SK-MEL-5 (cell line): ENCODE measurements around the gene PTPN14. TPM values are rescaled to one million over a fixed set of nuclear protein-coding genes. Genes with fewer than 3 reads are reported as not detected.
"Not testable (repeated sequence)": the region's sequence is repeated elsewhere in the genome, so short reads cannot be mapped to it uniquely, and the experiment has no call there.

Source experiments
- DNase-seq: peaks from one replicate; pipeline ENCODE4 v3.0.0-alpha.2; 2016; ENCODE audit warnings: low read depth, low spot score
- in situ Hi-C: cut with HindIII; loops from 2 replicates; pipeline ENCODE4 v1.10.0; 2016; ENCODE audit warnings: low sequenced_read_pairs, high pct_unique_total_duplicates, low pct_unique_long_range_greater_than_20kb
- total RNA-seq: library from RNA; depleted of rRNA; stranded (reverse); fragments of >200 nt; shearing (Covaris generic); gene quantifications from 2 replicates; pipeline ENCODE4 v1.2.3, GENCODE V29; 2014

Gene PTPN14
- total RNA-seq, 1 experiment from 2014 or later: 5.4 TPM

GRCh38 chr1:214415131-214415530 lies 136.3 kb downstream of the PTPN14 start:
- DNase-seq: no peak
- in situ Hi-C loops: no loop called here

DNA sequence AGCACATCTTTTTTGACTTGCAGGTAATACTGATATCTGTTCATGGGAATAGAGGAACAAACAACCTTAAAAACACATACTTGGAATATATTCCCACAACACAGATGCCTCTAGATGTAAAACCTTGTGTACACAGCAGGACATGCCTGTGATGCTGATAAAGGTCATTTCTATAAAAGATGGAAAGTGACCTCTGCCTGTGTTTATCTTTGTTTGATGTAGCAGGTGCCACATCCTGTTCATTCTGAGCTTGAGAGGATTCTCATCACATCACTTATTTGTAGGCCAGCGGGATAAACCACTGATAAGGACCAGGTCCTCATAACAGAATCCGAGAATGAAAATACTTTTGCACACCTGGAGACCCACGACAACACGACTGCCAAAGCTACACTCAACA lies 136.7 kb downstream of the PTPN14 start:
- no peak for DNase-seq
- in situ Hi-C loops: no loop called here

DNA sequence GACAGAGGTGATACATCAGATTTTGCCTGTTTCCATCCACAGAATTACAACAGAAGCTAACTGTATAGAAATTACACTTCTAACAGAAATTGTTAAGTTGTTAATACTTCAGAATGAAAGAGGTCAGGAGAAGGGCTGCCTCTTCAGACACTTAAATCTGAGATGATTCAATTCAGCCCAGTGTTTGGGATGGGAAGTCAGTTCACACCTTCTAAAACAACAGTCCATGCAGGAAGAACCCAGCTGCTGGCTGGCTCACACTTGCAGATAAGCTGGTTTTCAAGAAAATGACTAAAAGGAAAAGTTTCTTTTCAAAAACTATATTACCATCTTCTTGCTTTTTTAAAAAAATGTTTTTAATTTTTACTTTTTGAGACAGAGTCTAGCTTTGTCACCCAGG lies 138.1 kb downstream of the PTPN14 start:
- DNase-seq: no peak
- in situ Hi-C loops: no loop called here

GRCh38 chr1:214404571-214405213 lies 146.7 kb downstream of the PTPN14 start:
- DNase-seq: no peak

GRCh38 chr1:214404154-214404553 lies 147.2 kb downstream of the PTPN14 start:
- no peak for DNase-seq

More at GRCh38 chr1:214404571-214405213, 146.7 kb downstream of the PTPN14 start:
- in situ Hi-C loops: no loop called here

DNA sequence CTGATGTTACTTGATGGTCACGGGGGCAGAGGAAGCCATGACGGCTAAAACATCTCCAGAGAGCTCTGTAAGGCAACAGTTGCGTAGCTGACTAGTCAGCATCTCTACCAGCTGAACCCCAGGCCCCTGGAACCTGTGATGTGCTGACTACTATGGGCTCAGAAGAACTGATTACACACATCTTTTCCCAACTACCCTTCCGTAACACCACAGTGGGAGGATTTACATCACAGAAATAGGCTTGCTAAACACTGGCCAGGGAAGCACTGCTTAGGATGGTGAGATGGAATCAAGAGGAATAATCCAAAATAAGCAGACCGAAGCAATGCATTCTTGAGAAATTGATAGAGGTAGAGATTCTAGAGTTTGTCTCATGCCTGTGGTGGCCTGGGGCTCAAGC lies 148.0 kb downstream of the PTPN14 start:
- in situ Hi-C loops: no loop called here
- DNase-seq: no peak

More at GRCh38 chr1:214404154-214404553, 147.2 kb downstream of the PTPN14 start:
- in situ Hi-C loops: no loop called here

DNA sequence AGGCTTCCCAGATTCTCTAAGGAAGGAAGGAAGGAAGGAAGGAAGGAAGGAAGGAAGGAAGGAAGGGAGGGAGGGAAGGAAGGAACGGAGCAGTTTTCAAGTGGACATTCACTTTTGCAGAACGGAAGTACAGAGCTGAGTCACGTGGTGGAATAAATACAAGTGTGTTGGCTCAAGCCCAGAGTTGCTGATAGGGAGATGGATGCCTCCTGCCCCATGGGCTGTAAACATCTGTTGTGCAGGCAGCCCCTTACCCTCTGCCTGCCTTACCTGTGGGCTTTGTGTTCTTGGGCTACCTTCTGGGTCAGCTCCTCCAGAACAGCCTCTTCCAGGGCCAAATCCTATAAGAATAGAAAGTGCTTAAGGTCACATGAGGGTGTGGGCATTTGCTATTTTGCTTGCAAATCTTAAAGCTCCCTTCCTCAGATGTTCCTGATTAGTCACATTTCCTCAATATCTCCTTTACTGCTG lies 148.8 kb downstream of the PTPN14 start:
- in situ Hi-C loops: no loop called here
- DNase-seq: no peak

DNA sequence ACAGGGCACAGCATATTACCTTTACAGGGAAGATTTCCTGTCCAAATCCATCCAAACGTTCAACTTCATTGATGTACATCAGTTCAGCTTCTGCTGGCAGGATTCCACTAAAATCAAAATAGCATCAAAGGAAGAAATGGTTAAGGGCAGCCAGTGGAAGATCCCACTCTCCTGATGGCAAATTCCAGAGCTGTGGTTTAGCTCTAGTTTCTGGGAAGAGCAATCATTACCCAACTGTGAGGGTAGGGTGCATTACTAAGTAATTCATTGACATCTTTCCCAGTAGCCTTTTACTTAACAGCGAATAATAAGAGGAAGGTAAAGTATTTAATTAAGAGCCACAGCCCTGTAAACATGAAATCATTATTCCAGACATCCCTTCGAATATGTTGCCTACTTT lies 149.7 kb downstream of the PTPN14 start:
- in situ Hi-C loops: no loop called here
- DNase-seq: no peak

DNA sequence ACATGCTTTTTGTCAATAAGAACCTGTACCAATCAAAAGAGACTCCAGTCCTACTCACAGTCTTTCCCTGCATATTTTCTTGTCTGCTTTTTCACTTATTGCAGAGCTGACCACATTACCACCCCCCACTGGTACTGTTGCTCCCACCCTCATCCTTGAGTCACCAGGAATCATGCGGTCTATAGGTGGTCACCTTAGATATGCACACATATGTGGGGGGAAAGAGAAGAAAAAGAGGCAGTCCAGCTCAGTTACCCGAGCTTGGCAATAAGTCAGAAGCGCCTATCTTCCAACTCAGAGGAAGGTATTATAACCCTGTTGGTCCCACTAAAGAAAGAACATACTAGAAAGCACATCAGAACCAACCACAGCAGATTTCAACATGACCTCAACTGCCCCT lies 151.3 kb downstream of the PTPN14 start:
- no peak for DNase-seq
- in situ Hi-C loops: no loop called here

- no peak for DNase-seq
- in situ Hi-C loops: no loop called here
Measured at GRCh38 chr1:214398490-214398889, 152.9 kb downstream of the PTPN14 start.

DNA sequence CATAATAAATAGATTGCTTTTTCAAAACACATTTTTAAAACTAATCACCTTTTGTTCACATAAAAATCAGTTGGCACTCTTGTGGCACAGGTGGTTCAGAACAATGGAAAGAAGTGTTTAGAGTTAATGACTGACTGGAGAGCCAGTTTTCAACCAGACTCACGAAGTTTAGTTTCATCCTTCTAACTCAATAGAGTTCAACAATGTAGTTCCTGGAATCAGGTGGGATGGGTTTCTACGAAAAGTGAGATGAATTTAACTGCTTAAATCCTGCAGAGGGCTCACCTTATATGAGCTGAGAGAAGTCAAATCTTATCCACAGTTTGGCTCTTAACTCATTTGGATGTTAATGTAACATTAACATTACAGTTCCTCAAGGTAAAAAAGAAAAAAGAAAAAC lies 153.9 kb downstream of the PTPN14 start:
- DNase-seq: no peak
- in situ Hi-C loops: no loop called here

DNA sequence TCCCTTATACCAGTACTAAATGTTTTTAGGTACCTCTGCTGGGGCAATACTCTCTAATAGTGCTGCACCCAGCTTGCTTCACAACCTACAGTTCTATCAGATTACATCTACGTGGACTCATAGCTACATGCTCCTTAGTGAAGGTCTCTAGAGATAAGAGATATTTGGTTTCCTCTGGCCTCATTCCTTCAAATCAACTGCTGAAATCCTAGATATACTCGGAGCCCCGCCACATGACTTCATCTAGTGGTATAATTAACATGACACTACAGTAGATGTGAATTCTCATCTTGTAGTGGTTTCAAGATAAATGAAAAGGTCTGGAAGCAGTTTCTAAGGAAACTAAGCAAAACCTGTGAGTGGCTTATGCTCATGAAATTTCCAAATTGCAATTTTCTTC lies 155.1 kb downstream of the PTPN14 start:
- in situ Hi-C loops: no loop called here

DNA sequence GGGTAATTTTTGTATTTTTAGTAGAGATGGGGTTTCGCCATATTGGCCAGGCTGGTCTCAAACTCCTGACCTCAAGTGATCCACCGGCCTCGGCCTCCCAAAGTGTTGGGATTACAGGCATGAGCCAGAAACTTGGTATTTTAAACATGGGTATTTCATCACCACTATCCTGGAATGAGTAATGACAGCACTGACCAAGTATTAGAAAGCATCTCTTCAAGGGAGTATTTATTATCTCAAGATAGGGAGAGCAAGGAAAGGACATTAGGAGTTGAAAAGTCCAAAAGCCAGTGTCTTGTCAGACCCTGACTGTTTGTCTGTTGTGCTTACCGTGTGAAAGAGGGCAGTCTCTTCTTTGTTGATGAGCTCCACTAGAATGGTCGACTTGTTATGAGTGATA lies 156.8 kb downstream of the PTPN14 start:
- DNase-seq: not testable (repeated sequence)

More for the DNA sequence above, 155.1 kb downstream of the PTPN14 start:
- DNase-seq: no peak

GRCh38 chr1:214393086-214393485 lies 158.3 kb downstream of the PTPN14 start:
- in situ Hi-C loops: no loop called here
- DNase-seq: no peak

More for the DNA sequence above, 156.8 kb downstream of the PTPN14 start:
- in situ Hi-C loops: not testable (repeated sequence)

DNA sequence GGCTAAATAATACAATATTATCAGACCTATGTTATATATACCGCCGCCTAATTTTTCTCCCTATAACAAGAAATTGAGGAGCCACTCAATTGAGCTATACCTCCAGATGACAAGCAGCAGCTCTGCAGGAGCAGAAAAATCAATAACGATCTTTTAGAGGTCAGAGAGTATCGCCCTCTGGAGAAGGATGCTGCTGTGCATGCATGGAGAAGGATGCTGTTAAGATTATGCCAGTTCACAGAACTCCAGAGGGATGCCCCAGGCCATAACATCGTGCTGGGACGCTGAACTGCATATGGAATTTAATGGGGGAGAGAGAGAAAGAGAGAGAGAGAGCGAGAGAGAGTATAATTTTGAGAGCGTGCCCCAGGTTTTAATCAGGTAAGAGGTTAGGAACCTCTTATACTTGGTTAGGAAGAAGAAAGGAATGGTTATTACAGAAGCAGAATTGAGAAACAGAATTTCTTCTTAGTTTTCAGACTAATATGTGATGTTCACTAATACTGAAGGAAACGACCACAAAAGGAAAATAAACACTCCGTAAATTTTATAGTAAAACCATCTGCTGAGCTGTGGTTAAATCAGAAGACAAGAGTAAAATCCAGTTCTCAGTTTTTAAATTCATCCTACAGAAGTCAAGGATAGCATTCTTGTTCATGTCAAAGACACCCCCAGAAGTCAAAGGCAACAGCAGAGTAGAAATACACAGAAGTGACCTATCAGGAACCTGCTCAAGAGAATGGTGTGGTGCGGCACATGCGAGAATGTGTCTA lies 159.3 kb downstream of the PTPN14 start:
- DNase-seq: no peak
- in situ Hi-C loops: no loop called here

- in situ Hi-C loops: no loop called here
- DNase-seq: no peak
Measured at GRCh38 chr1:214389734-214390133, 161.7 kb downstream of the PTPN14 start.

DNA sequence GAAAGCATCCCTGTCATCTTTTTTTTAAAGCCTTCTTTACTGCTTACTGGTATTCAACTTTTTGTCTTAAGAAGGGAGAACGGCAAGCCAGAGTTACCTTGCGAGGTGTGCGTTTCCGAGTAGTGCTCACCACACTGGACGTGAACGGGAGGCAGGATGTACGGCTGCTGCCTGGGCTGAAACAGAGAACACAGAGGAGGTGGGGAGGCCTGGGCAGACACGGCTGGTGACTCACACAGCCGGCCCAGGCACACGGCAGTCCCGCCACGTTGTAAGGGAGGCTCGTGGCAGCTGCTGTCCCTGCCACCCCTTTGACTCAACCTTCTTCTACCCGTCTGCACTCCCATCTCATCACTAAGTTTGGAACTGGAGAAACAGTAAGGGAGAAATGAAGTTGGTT lies 164.7 kb downstream of the PTPN14 start:
- DNase-seq: no peak
- in situ Hi-C loops: no loop called here

DNA sequence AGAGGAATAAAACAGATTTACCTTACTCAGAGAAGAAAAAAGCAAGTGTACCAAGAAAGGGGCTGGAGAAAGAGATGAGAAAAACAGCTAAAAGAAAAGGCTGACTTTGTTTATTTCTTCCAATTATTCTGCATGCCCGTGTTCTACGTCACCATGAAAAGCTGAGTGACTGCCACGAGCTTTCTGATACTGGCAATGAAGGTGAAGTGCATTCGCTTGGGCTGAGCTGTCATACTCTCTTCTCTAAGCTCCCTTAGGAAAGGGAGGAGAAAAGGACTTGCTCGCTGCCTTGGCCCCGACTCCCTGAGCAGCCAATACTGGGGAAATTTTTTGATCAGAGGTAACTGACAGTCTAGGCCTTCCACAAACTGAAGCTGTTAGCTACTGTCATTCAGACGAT lies 165.1 kb downstream of the PTPN14 start:
- in situ Hi-C loops: no loop called here
- no peak for DNase-seq

GRCh38 chr1:214385428-214385827 lies 166.0 kb downstream of the PTPN14 start:
- in situ Hi-C loops: no loop called here
- DNase-seq: no peak
